Measurements from ENCODE around the gene APBA2.
"Not testable (repeated sequence)": the region's sequence is repeated elsewhere in the genome, so short reads cannot be mapped to it uniquely, and the experiment has no call there.

APBA2 gene

GRCh38 chr15:28885630-28886430 is at the start of gene APBA2:
APBA2 (plus strand) TSS chr15:28885974; CDS start chr15:29053885, 167,911 bp downstream.
- peak; percentile 2 for DNase-seq

- not testable (repeated sequence) for DNase-seq
These were observed 45.5 kb upstream of the APBA2 start for GRCh38 chr15:28840285-28840684.

- DNase-seq = not testable (repeated sequence)
These were observed 43.6 kb upstream of the APBA2 start for GRCh38 chr15:28842210-28842609.

GRCh38 chr15:28843520-28843919 is 42.3 kb upstream of the APBA2 start:
- DNase-seq = not testable (repeated sequence)

- DNase-seq = not testable (repeated sequence)
These were observed 41.6 kb upstream of the APBA2 start for GRCh38 chr15:28844147-28844546.

- not testable (repeated sequence) for DNase-seq
These were observed 38.5 kb upstream of the APBA2 start for GRCh38 chr15:28847247-28847646.

- not testable (repeated sequence) for DNase-seq
These were observed 37.8 kb upstream of the APBA2 start for GRCh38 chr15:28847959-28848358.

- not testable (repeated sequence) for DNase-seq
These were observed 37.3 kb upstream of the APBA2 start, which contains the start of gene GOLGA6L7 for GRCh38 chr15:28848521-28848920. GOLGA6L7 (minus strand) TSS chr15:28848644; CDS start chr15:28848549, 95 bp downstream.

- not testable (repeated sequence) for DNase-seq
These were observed 36.5 kb upstream of the APBA2 start for GRCh38 chr15:28849271-28849670.

GRCh38 chr15:28849766-28850165 is 36.0 kb upstream of the APBA2 start:
- not testable (repeated sequence) for DNase-seq

- not testable (repeated sequence) for DNase-seq
These were observed 32.1 kb upstream of the APBA2 start for GRCh38 chr15:28853654-28854053.

GRCh38 chr15:28854578-28854977 is 31.2 kb upstream of the APBA2 start:
- not testable (repeated sequence) for DNase-seq

- no peak for DNase-seq
These were observed 24.7 kb upstream of the APBA2 start for GRCh38 chr15:28861031-28861534.

GRCh38 chr15:28861589-28862293 is 24.0 kb upstream of the APBA2 start:
- not testable (repeated sequence) for DNase-seq

GRCh38 chr15:28868744-28869345 is 16.9 kb upstream of the APBA2 start:
- DNase-seq = no peak

GRCh38 chr15:28871168-28871567 is 14.6 kb upstream of the APBA2 start:
- no peak for DNase-seq

GRCh38 chr15:28873006-28873405 is 12.8 kb upstream of the APBA2 start:
- DNase-seq = no peak

- no peak for DNase-seq
These were observed 12.1 kb upstream of the APBA2 start for GRCh38 chr15:28873585-28874190.

GRCh38 chr15:28875461-28876000 is 10.2 kb upstream of the APBA2 start:
- no peak for DNase-seq

- no peak for DNase-seq
These were observed 9.5 kb upstream of the APBA2 start for GRCh38 chr15:28876131-28876844.

GRCh38 chr15:28876845-28877185 is 9.0 kb upstream of the APBA2 start:
- DNase-seq = no peak

GRCh38 chr15:28878209-28878608 is 7.6 kb upstream of the APBA2 start:
- DNase-seq = no peak

All from NCI-H146 (cell line).